Measurements from ENCODE around the gene ABCA12.

GRCh38 chr2:215141706-215142105, 3.3 kb upstream of the ABCA12 start:
- TF ChIP-seq MYC (IDR thresholded peaks at IDR 0.05; ENCODE audit: low read depth, low read length) = no peak
- no peak for TF ChIP-seq POLR2A (IDR thresholded peaks at IDR 0.05; ENCODE audit: extremely low read depth, insufficient read length)
- no peak for TF ChIP-seq CTCF (IDR thresholded peaks at IDR 0.05; ENCODE audit: low read depth, low read length)
- no peak for TF ChIP-seq MAX (IDR thresholded peaks at IDR 0.05; ENCODE audit: low read depth, low read length)

All from NB4 (cell line).